ENCODE data around the gene AGPS. TPM values are rescaled to one million over a fixed set of nuclear protein-coding genes. Genes with fewer than 3 reads are reported as not detected.

Gene AGPS
- total and polyA plus RNA-seq, 10 of the 15 experiments (the other 5 are each of a cell fraction or from before 2014, with no cell fraction given): 7.9 to 54.2 (median 38.7) TPM

DNA sequence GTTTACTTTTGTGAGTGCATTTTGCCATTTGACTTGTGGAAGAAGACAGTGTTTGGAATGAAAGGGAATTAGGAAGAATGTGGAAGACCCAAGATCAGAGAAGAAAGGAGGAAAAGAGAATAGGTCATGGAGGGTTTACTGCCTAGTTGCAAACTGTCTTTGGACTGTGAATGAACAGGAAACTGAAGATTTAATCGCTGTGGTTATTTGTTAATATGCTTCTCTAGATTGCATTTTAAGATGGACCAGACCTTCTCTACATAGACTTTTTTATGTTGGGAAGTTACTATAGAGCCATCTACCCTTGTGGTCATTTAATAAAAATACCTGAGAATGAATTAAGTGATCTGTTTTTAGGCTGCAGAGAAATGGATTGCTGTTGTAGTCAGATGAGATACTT is 6.2 kb downstream of the AGPS start:
- ChIA-PET RAD21 (ENCODE audit: unreplicated experiment) (no interaction called here), POLR2A (interaction anchor here (0.7 to 0.9 kb wide), 2 partner anchors 16 to 38 kb away, joined by 3 to 4 read pairs; no protein-coding TSS in a partner anchor), SMC1A (ENCODE audit: uncharacterized antibody, unreplicated experiment) (no interaction called here), CTCF (interaction anchor here (0.9 to 1.3 kb wide), 3 partner anchors 16 to 234 kb away, joined by 3 to 8 read pairs (median 5); no protein-coding TSS in a partner anchor)
- Histone ChIP-seq H3K4me1 (ENCODE audit: control insufficient read depth, insufficient read depth, low read length) (peaks cover 13% of the 10 kb centered on the region), H3K27me3 (replicated peaks in 1 of 2; ENCODE audit: control insufficient read depth in 2 of 2, insufficient read depth in 2 of 2, low read length in 1 of 2) (no peaks in the 10 kb centered on the region), H3K36me3 (ENCODE audit: control insufficient read depth in 2 of 2, insufficient read depth in 2 of 2, low read length in 1 of 2) (no peaks in the 10 kb centered on the region), H3K4me2 (ENCODE audit: control insufficient read depth, insufficient read depth) (peak overlapping the region; percentile 30; the same call in 1 of the 2 replicates), H3K9me3 (replicated peaks; ENCODE audit: control insufficient read depth, insufficient read depth, low read length) (no peaks in the 10 kb centered on the region), H3K27ac (ENCODE audit: control insufficient read depth, insufficient read depth) (no peak overlapping the region), H3K9ac (ENCODE audit: control insufficient read depth, insufficient read depth, low read length) (no peak overlapping the region), H3K4me3 (no peak overlapping the region), H4K20me1 (ENCODE audit: control insufficient read depth, insufficient read depth) (no peaks in the 10 kb centered on the region), H3K79me2 (ENCODE audit: control insufficient read depth, insufficient read depth, low read length) (peaks cover 73% of the 10 kb centered on the region), H2AFZ (ENCODE audit: control insufficient read depth, low read depth, low read length) (no peak overlapping the region)
- FAIRE-seq: no peak
- no peak for ATAC-seq
- DNase-seq (ENCODE audit: low read depth, low spot score): no peak
- in situ Hi-C loops (cut with MboI) (no loop called here), intact Hi-C loops (cut with micrococcal nuclease; ENCODE audit: unreplicated experiment) (loop anchor here (10.0 kb wide), 1 partner anchor 134 kb away; the partner anchor contains the start of gene NFE2L2)
- 100% methylated on average over 1 of the region's 1 CpG for WGBS (ENCODE audit: insufficient coverage, insufficient replicate concordance, low lambda C conversion rate, missing lambda C conversion rate)
- TF ChIP-seq, protein P1, sequence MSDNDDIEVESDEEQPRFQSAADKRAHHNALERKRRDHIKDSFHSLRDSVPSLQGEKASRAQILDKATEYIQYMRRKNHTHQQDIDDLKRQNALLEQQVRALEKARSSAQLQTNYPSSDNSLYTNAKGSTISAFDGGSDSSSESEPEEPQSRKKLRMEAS (IDR thresholded peaks at IDR 0.05; ENCODE audit: low read depth, low read length): no peak
- no peak for TF ChIP-seq GABPA (IDR thresholded peaks at IDR 0.05; ENCODE audit: low read depth)
- TF ChIP-seq, protein P2, sequence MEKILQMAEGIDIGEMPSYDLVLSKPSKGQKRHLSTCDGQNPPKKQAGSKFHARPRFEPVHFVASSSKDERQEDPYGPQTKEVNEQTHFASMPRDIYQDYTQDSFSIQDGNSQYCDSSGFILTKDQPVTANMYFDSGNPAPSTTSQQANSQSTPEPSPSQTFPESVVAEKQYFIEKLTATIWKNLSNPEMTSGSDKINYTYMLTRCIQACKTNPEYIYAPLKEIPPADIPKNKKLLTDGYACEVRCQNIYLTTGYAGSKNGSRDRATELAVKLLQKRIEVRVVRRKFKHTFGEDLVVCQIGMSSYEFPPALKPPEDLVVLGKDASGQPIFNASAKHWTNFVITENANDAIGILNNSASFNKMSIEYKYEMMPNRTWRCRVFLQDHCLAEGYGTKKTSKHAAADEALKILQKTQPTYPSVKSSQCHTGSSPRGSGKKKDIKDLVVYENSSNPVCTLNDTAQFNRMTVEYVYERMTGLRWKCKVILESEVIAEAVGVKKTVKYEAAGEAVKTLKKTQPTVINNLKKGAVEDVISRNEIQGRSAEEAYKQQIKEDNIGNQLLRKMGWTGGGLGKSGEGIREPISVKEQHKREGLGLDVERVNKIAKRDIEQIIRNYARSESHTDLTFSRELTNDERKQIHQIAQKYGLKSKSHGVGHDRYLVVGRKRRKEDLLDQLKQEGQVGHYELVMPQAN (conservative IDR thresholded peaks at IDR 0.05): no peak
- no peak for TF ChIP-seq HDAC6 (IDR thresholded peaks at IDR 0.05; ENCODE audit: unreplicated experiment)
- TF ChIP-seq, protein P3, sequence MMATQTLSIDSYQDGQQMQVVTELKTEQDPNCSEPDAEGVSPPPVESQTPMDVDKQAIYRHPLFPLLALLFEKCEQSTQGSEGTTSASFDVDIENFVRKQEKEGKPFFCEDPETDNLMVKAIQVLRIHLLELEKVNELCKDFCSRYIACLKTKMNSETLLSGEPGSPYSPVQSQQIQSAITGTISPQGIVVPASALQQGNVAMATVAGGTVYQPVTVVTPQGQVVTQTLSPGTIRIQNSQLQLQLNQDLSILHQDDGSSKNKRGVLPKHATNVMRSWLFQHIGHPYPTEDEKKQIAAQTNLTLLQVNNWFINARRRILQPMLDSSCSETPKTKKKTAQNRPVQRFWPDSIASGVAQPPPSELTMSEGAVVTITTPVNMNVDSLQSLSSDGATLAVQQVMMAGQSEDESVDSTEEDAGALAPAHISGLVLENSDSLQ (IDR thresholded peaks at IDR 0.05): no peak
- no peak for TF ChIP-seq CHD4 (IDR thresholded peaks at IDR 0.05)
- TF ChIP-seq RBBP5 (conservative IDR thresholded peaks at IDR 0.05): no peak
- TF ChIP-seq, protein P4, sequence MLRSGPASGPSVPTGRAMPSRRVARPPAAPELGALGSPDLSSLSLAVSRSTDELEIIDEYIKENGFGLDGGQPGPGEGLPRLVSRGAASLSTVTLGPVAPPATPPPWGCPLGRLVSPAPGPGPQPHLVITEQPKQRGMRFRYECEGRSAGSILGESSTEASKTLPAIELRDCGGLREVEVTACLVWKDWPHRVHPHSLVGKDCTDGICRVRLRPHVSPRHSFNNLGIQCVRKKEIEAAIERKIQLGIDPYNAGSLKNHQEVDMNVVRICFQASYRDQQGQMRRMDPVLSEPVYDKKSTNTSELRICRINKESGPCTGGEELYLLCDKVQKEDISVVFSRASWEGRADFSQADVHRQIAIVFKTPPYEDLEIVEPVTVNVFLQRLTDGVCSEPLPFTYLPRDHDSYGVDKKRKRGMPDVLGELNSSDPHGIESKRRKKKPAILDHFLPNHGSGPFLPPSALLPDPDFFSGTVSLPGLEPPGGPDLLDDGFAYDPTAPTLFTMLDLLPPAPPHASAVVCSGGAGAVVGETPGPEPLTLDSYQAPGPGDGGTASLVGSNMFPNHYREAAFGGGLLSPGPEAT (IDR thresholded peaks at IDR 0.05; ENCODE audit: low read depth): no peak
- no peak for TF ChIP-seq SPI1 (IDR thresholded peaks at IDR 0.05; ENCODE audit: borderline replicate concordance, insufficient read depth, low read depth, low read length)
- no peak for TF ChIP-seq HDGF (IDR thresholded peaks at IDR 0.05)
- no TSS peak for BruUV-seq (replicated peaks)
